SU-DHL-6 (cell line): ENCODE measurements around the gene EXOC6B.

Source experiments
- H2AFZ ChIP-seq: fragments of 200-600 bp; sonication (generic); 2 replicates; pipeline ENCODE4 v1.6.1; 2014; ENCODE audit warnings: low read depth, mild to moderate bottlenecking, moderate library complexity, mixed read lengths, antibody characterized with exemption, low read length; ENCODE audit not compliant: severe bottlenecking
- H3F3A ChIP-seq: fragments of 200-600 bp; shearing (Covaris generic); 2 replicates; pipeline ENCODE4 v1.6.0; 2016; ENCODE audit warnings: antibody characterized with exemption, mild to moderate bottlenecking; ENCODE audit not compliant: insufficient read depth
- H3K27ac ChIP-seq: fragments of 200-600 bp; sonication (generic); 2 replicates; pipeline ENCODE4 v1.5.1; 2016; ENCODE audit warnings: low read depth, mild to moderate bottlenecking, low read length, moderate library complexity, mixed read lengths
- H3K27me3 ChIP-seq: fragments of 200-600 bp; sonication (generic), shearing (Covaris generic); 2 replicates; pipeline ENCODE4 v1.6.0; 2014; ENCODE audit warnings: mild to moderate bottlenecking, low read length
- H3K36me3 ChIP-seq: fragments of 200-600 bp; sonication (generic); 2 replicates; pipeline ENCODE4 v1.6.1; 2014; ENCODE audit warnings: mild to moderate bottlenecking, low read length, mixed read lengths
- H3K4me2 ChIP-seq: fragments of 300-600, 200-600 bp; shearing (Covaris generic), sonication (generic); 2 replicates; pipeline ENCODE4 v1.6.0; 2014; ENCODE audit warnings: low read length, low read depth, mild to moderate bottlenecking; ENCODE audit not compliant: poor library complexity, severe bottlenecking
- H3K4me3 ChIP-seq: fragments of 200-600 bp; sonication (generic); 2 replicates; pipeline ENCODE4 v1.5.1; 2014; ENCODE audit warnings: antibody characterized with exemption, low read length, mild to moderate bottlenecking, mixed read lengths; ENCODE audit not compliant: insufficient read depth, poor library complexity, severe bottlenecking
- H3K79me2 ChIP-seq: fragments of 200-600 bp; sonication (generic); 2 replicates; pipeline ENCODE4 v1.6.1; 2014; ENCODE audit warnings: mild to moderate bottlenecking, low read length, moderate library complexity; ENCODE audit not compliant: insufficient read depth
- H3K9ac ChIP-seq: fragments of 200-600 bp; sonication (generic); 2 replicates; pipeline ENCODE4 v1.7.0; 2014; ENCODE audit warnings: mild to moderate bottlenecking, low read length
- H3K9me2 ChIP-seq: fragments of 200-600 bp; sonication (generic); replicated peaks from 2 replicates; pipeline ENCODE4 v1.6.1; 2014; ENCODE audit warnings: low read length; ENCODE audit not compliant: insufficient read depth
- H3K9me3 ChIP-seq: fragments of 200-600 bp; sonication (generic); 2 replicates; pipeline ENCODE4 v1.6.1; 2014; ENCODE audit warnings: low read length, mixed read lengths; ENCODE audit not compliant: insufficient read depth
- H4K20me1 ChIP-seq: fragments of 200-600 bp; sonication (generic); 2 replicates; pipeline ENCODE4 v1.6.1; 2014; ENCODE audit warnings: low read depth, mild to moderate bottlenecking, antibody characterized with exemption, low read length, moderate library complexity, mixed read lengths
- CTCF ChIP-seq: fragments of 200-600 bp; sonication (generic); IDR thresholded peaks from one replicate; pipeline ENCODE4 v1.5.1; 2017; ENCODE audit warnings: antibody characterized with exemption, mild to moderate bottlenecking, low read length, moderate library complexity; ENCODE audit not compliant: insufficient read depth, poor library complexity, severe bottlenecking
- EZH2phosphoT487 ChIP-seq: fragments of 200-600 bp; sonication (generic), shearing (Covaris generic); conservative IDR thresholded peaks from 2 replicates; pipeline ENCODE4 v1.6.1; 2018; ENCODE audit warnings: mild to moderate bottlenecking, antibody characterized with exemption, low read length, moderate library complexity, mixed read lengths

The EXOC6B gene

GRCh38 chr2:72673279-72673678 is 152.6 kb downstream of the EXOC6B start:
- H3F3A ChIP-seq, result no peaks in the 10 kb centered on the region
- H3K79me2 ChIP-seq, result no peaks in the 10 kb centered on the region
- no peak for TF ChIP-seq CTCF
- TF ChIP-seq EZH2phosphoT487, result no peak
- no peaks in the 10 kb centered on the region for H4K20me1 ChIP-seq
- no peak overlapping the region for H2AFZ ChIP-seq
- no peaks in the 10 kb centered on the region for H3K27me3 ChIP-seq
- H3K9me2 ChIP-seq, result no peaks in the 10 kb centered on the region
- no peak overlapping the region for H3K9ac ChIP-seq
- H3K4me2 ChIP-seq, result no peak overlapping the region
- no peak overlapping the region for H3K27ac ChIP-seq
- H3K36me3 ChIP-seq, result no peaks in the 10 kb centered on the region
- no peaks in the 10 kb centered on the region for H3K9me3 ChIP-seq
- H3K4me3 ChIP-seq, result no peak overlapping the region

- Histone ChIP-seq H4K20me1 (no peaks in the 10 kb centered on the region), H3K9me3 (no peaks in the 10 kb centered on the region), H3K4me3 (no peak overlapping the region), H3K27me3 (no peaks in the 10 kb centered on the region), H2AFZ (no peak overlapping the region), H3K79me2 (no peaks in the 10 kb centered on the region), H3K4me2 (no peak overlapping the region), H3F3A (no peaks in the 10 kb centered on the region), H3K36me3 (no peaks in the 10 kb centered on the region), H3K9me2 (no peaks in the 10 kb centered on the region), H3K27ac (no peak overlapping the region), H3K9ac (no peak overlapping the region)
- TF ChIP-seq CTCF (no peak), EZH2phosphoT487 (no peak)
Observed at GRCh38 chr2:72669121-72669520, 156.7 kb downstream of the EXOC6B start.

- Histone ChIP-seq H3K27ac (no peak overlapping the region), H3K36me3 (no peaks in the 10 kb centered on the region), H3K27me3 (no peaks in the 10 kb centered on the region), H3K79me2 (no peaks in the 10 kb centered on the region), H3K4me2 (no peak overlapping the region), H3F3A (no peaks in the 10 kb centered on the region), H3K9me3 (no peaks in the 10 kb centered on the region), H3K9me2 (no peaks in the 10 kb centered on the region), H3K4me3 (no peak overlapping the region), H4K20me1 (no peaks in the 10 kb centered on the region), H2AFZ (no peak overlapping the region), H3K9ac (no peak overlapping the region)
- TF ChIP-seq CTCF (no peak), EZH2phosphoT487 (no peak)
Observed at GRCh38 chr2:72668647-72669046, 157.2 kb downstream of the EXOC6B start.
